Measurements from ENCODE around the gene PROM2. TPM values are rescaled to one million over a fixed set of nuclear protein-coding genes. Genes with fewer than 3 reads are reported as not detected.

PROM2 gene
- total RNA-seq, 1 donor from 2014 or later: 5.4 TPM

GRCh38 chr2:95272781-95273180 lies 1.5 kb upstream of the PROM2 start:
- no peak for TF ChIP-seq CTCF (IDR thresholded peaks at IDR 0.05; ENCODE audit: partially characterized antibody, unreplicated experiment)
- Mint-ChIP-seq H3K9me3 (ENCODE audit: unreplicated experiment) (peaks cover 4% of the 10 kb centered on the region), H3K4me1 (ENCODE audit: low read depth, unreplicated experiment) (peaks cover 7% of the 10 kb centered on the region), H3K27me3 (ENCODE audit: unreplicated experiment) (no peaks in the 10 kb centered on the region), H3K4me3 (ENCODE audit: unreplicated experiment) (no peak overlapping the region), H3K36me3 (ENCODE audit: unreplicated experiment) (no peaks in the 10 kb centered on the region), H3K27ac (ENCODE audit: unreplicated experiment) (no peak overlapping the region)
- DNase-seq: no peak

DNA sequence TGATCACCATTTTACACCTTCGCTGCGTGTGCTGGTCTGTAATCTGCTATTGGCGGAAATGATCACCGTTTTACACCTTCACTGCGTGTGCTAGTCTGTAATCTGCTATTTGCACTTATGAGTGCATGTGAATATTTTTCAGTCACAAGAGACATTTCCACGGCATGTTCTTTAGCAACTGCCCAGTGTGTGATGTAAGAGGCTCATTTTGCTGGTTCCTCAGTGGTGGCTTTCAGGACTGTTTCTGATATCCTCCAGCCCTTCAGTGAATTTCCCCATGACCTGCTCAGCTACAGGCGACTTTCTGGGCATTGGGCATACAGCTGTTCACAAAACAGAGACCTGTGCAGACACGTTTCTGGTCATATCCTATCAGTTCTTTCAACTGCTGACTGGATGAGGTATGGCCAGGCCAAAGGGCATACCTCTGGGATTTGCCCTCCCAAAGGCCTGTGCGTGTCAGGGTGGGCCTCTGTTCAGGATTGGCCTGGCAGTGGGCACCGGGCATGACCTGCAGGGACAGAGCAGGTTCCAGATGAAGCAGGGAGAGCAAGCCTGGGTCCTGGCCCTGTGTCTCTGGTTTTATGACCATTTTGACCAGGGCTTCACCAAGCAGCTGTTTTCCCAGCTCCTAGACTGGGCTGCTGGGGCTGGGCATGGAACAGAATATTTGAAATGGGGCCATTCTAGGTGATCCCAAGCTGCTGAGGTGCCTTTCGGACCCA lies 521 bp upstream of the PROM2 start:
- Mint-ChIP-seq H3K9me3 (ENCODE audit: unreplicated experiment) (peaks cover 4% of the 10 kb centered on the region), H3K4me3 (ENCODE audit: unreplicated experiment) (no peak overlapping the region), H3K27me3 (ENCODE audit: unreplicated experiment) (no peaks in the 10 kb centered on the region), H3K27ac (ENCODE audit: unreplicated experiment) (no peak overlapping the region), H3K36me3 (ENCODE audit: unreplicated experiment) (no peaks in the 10 kb centered on the region), H3K4me1 (ENCODE audit: low read depth, unreplicated experiment) (peaks cover 7% of the 10 kb centered on the region)
- DNase-seq: peak; percentile 9
- TF ChIP-seq CTCF (IDR thresholded peaks at IDR 0.05; ENCODE audit: partially characterized antibody, unreplicated experiment): no peak

GRCh38 chr2:95275151-95275515 lies 884 bp downstream of the PROM2 start:
- Mint-ChIP-seq H3K27me3 (ENCODE audit: unreplicated experiment) (peaks cover 2% of the 10 kb centered on the region), H3K27ac (ENCODE audit: unreplicated experiment) (no peak overlapping the region), H3K4me1 (ENCODE audit: low read depth, unreplicated experiment) (peaks cover 7% of the 10 kb centered on the region), H3K4me3 (ENCODE audit: unreplicated experiment) (no peak overlapping the region), H3K9me3 (ENCODE audit: unreplicated experiment) (peaks cover 4% of the 10 kb centered on the region), H3K36me3 (ENCODE audit: unreplicated experiment) (no peaks in the 10 kb centered on the region)
- DNase-seq: no peak
- no peak for TF ChIP-seq CTCF (IDR thresholded peaks at IDR 0.05; ENCODE audit: partially characterized antibody, unreplicated experiment)

- Mint-ChIP-seq H3K27ac (ENCODE audit: unreplicated experiment) (no peak overlapping the region), H3K4me1 (ENCODE audit: low read depth, unreplicated experiment) (peaks cover 7% of the 10 kb centered on the region), H3K9me3 (ENCODE audit: unreplicated experiment) (peaks cover 4% of the 10 kb centered on the region)
These were observed 1.5 kb downstream of the PROM2 start for GRCh38 chr2:95275601-95276243.

More at GRCh38 chr2:95275601-95276243, 1.5 kb downstream of the PROM2 start:
- peaks cover 4% of the 10 kb centered on the region for H3K27me3 Mint-ChIP-seq (ENCODE audit: unreplicated experiment)
- no peaks in the 10 kb centered on the region for H3K36me3 Mint-ChIP-seq (ENCODE audit: unreplicated experiment)
- H3K4me3 Mint-ChIP-seq (ENCODE audit: unreplicated experiment): no peak overlapping the region
- no peak for TF ChIP-seq CTCF (IDR thresholded peaks at IDR 0.05; ENCODE audit: partially characterized antibody, unreplicated experiment)
- peak; percentile 11 for DNase-seq
